GM23338 (cell line): Measurements from ENCODE around the gene EMC1.

ENCODE experiments used
- CREB1 ChIP-seq: fragments of 250-450 bp; sonication (Bioruptor Pico); IDR thresholded peaks from 2 replicates; pipeline ENCODE4 v1.5.0; 2020; ENCODE audit warnings: low read depth, mild to moderate bottlenecking, moderate library complexity
- EZH2 ChIP-seq: fragments of 200-600 bp; sonication (generic); IDR thresholded peaks from one replicate; pipeline ENCODE4 v1.8.0; 2017; ENCODE audit warnings: antibody characterized with exemption, mild to moderate bottlenecking, low read depth; ENCODE audit not compliant: unreplicated experiment
- EZH2phosphoT487 ChIP-seq: fragments of 200-600 bp; sonication (generic); IDR thresholded peaks from one replicate; pipeline ENCODE4 v1.8.1; 2018; ENCODE audit warnings: antibody characterized with exemption; ENCODE audit not compliant: unreplicated experiment
- NANOG ChIP-seq: IDR thresholded peaks from 2 replicates; pipeline ENCODE4 v1.6.1; 2016; ENCODE audit warnings: antibody characterized with exemption, borderline replicate concordance
- POLR2AphosphoS5 ChIP-seq: IDR thresholded peaks from 2 replicates; pipeline ENCODE4 v1.6.1; 2016; ENCODE audit warnings: antibody characterized with exemption, low read depth
- REST ChIP-seq: IDR thresholded peaks from one replicate; pipeline ENCODE4 v1.6.1; 2018; ENCODE audit warnings: antibody characterized with exemption; ENCODE audit not compliant: unreplicated experiment
- ZNF114 ChIP-seq: fragments of 250-450 bp; sonication (Bioruptor Pico); IDR thresholded peaks from 2 replicates; pipeline ENCODE4 v1.5.0; 2020; ENCODE audit warnings: mild to moderate bottlenecking, moderate library complexity
- ZNF331 ChIP-seq: fragments of 250-450 bp; sonication (Bioruptor Pico); IDR thresholded peaks from 2 replicates; pipeline ENCODE4 v1.5.0; 2020; ENCODE audit warnings: low read depth, mild to moderate bottlenecking, moderate library complexity
- TF ChIP-seq, protein P1 (sequence below), 2 experiments: fragments of 200-600 bp in 1 of 2; sonication (generic) in 1 of 2; conservative IDR thresholded peaks; 2 replicates each; pipeline versions ENCODE4 v1.5.1 to v1.6.1; 2016 to 2017; ENCODE audit warnings: antibody characterized with exemption in 2 of 2, low read depth in 2 of 2, mild to moderate bottlenecking in 2 of 2, moderate library complexity in 1 of 2
- TF ChIP-seq, protein P2 (sequence below): IDR thresholded peaks from 2 replicates; pipeline ENCODE4 v1.6.1; 2016; ENCODE audit warnings: antibody characterized with exemption

GRCh38 chr1:19262744-19263143, 11.4 kb upstream of the EMC1 start:
- TF ChIP-seq CREB1 (no peak), REST (no peak), EZH2 (no peak), POLR2AphosphoS5 (no peak), ZNF331 (CRISPR knock-in tag) (no peak), EZH2phosphoT487 (no peak), ZNF114 (CRISPR knock-in tag) (no peak), NANOG (no peak)
- TF ChIP-seq, protein P1, sequence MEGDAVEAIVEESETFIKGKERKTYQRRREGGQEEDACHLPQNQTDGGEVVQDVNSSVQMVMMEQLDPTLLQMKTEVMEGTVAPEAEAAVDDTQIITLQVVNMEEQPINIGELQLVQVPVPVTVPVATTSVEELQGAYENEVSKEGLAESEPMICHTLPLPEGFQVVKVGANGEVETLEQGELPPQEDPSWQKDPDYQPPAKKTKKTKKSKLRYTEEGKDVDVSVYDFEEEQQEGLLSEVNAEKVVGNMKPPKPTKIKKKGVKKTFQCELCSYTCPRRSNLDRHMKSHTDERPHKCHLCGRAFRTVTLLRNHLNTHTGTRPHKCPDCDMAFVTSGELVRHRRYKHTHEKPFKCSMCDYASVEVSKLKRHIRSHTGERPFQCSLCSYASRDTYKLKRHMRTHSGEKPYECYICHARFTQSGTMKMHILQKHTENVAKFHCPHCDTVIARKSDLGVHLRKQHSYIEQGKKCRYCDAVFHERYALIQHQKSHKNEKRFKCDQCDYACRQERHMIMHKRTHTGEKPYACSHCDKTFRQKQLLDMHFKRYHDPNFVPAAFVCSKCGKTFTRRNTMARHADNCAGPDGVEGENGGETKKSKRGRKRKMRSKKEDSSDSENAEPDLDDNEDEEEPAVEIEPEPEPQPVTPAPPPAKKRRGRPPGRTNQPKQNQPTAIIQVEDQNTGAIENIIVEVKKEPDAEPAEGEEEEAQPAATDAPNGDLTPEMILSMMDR (conservative IDR thresholded peaks at IDR 0.05; ENCODE audit: low read depth in 2 of 2): no peak
- TF ChIP-seq, protein P2, sequence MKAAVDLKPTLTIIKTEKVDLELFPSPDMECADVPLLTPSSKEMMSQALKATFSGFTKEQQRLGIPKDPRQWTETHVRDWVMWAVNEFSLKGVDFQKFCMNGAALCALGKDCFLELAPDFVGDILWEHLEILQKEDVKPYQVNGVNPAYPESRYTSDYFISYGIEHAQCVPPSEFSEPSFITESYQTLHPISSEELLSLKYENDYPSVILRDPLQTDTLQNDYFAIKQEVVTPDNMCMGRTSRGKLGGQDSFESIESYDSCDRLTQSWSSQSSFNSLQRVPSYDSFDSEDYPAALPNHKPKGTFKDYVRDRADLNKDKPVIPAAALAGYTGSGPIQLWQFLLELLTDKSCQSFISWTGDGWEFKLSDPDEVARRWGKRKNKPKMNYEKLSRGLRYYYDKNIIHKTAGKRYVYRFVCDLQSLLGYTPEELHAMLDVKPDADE: no peak
